ENCODE measurements around the gene TAF11. TPM values are rescaled to one million over a fixed set of nuclear protein-coding genes. Genes with fewer than 3 reads are reported as not detected.
"Not testable (repeated sequence)": the region's sequence is repeated elsewhere in the genome, so short reads cannot be mapped to it uniquely, and the experiment has no call there.

TAF11 gene
- total and polyA plus RNA-seq, 2 of the 8 experiments (the other 6 are each of a cell fraction or from before 2014, with no cell fraction given) = 38.2 to 48.6 TPM

- H2AFZ ChIP-seq (ENCODE audit: low read length); DNase-seq (ENCODE audit: low read depth in 1 of 2, low spot score in 2 of 2); H3K56ac ChIP-seq (replicated peaks; ENCODE audit: insufficient read length, low read depth, low read length); H3K18ac ChIP-seq (ENCODE audit: extremely low read depth, low read length); H3K14ac ChIP-seq (ENCODE audit: insufficient read length); H2BK15ac ChIP-seq (ENCODE audit: low read length); H3K79me2 ChIP-seq (ENCODE audit: control insufficient read depth in 1 of 2, insufficient read depth in 2 of 2, low read length in 2 of 2); H2BK12ac ChIP-seq (ENCODE audit: low read depth, low read length); H4K8ac ChIP-seq (ENCODE audit: extremely low read depth, insufficient read depth, low read length); H2BK120ac ChIP-seq (replicated peaks; ENCODE audit: low read depth, low read length); H3K23ac ChIP-seq (ENCODE audit: insufficient read length); H2BK20ac ChIP-seq (ENCODE audit: low read length); H4K20me1 ChIP-seq (replicated peaks in 1 of 2; ENCODE audit: control insufficient read depth in 1 of 2, insufficient read depth in 2 of 2, low read length in 2 of 2); FAIRE-seq; H3K4me3 ChIP-seq (ENCODE audit: extremely low read depth in 1 of 4, insufficient read depth in 2 of 4, low read depth in 3 of 4, low read length in 4 of 4); H3K36me3 ChIP-seq (ENCODE audit: control insufficient read depth in 2 of 4, insufficient read depth in 4 of 4, low read length in 3 of 4); H3K27ac ChIP-seq (ENCODE audit: low read depth, low read length); H3K23me2 ChIP-seq (ENCODE audit: low read depth, low read length); H3K79me1 ChIP-seq (ENCODE audit: low read depth, low read length); H3K4me1 ChIP-seq (replicated peaks in 1 of 4; ENCODE audit: control insufficient read depth in 3 of 4, insufficient read depth in 4 of 4, low read length in 3 of 4); H2BK5ac ChIP-seq (ENCODE audit: low read depth, low read length); CTCF ChIA-PET (ENCODE audit: partially characterized antibody); H4K91ac ChIP-seq (replicated peaks; ENCODE audit: insufficient read length, low read length); H3K4me2 ChIP-seq (ENCODE audit: insufficient read depth in 1 of 2, low read depth in 2 of 2, low read length in 2 of 2); H3K9ac ChIP-seq (replicated peaks in 1 of 4; ENCODE audit: extremely low read depth in 1 of 4, low read depth in 3 of 4, low read length in 3 of 4); H3K9me3 ChIP-seq (ENCODE audit: insufficient read depth in 2 of 2, low read depth in 1 of 2, low read length in 1 of 2); H3K27me3 ChIP-seq (replicated peaks in 1 of 4; ENCODE audit: control insufficient read depth in 3 of 4, extremely low read depth in 1 of 4, insufficient read depth in 3 of 4, low read length in 3 of 4); H4K5ac ChIP-seq (ENCODE audit: insufficient read length, low read depth, low read length); H3K4ac ChIP-seq (replicated peaks; ENCODE audit: insufficient read length, low read depth, low read length); H2AK5ac ChIP-seq (ENCODE audit: low read depth, low read length): not testable (repeated sequence)
- POLR2A ChIA-PET (ENCODE audit: partially characterized antibody) = interaction anchor here (0.6 to 1.4 kb wide), 2 partner anchors 40 to 53 kb away, joined by 3 to 4 read pairs; partner anchors contain the start of gene ANKS1A
- WGBS, 2 experiments (ENCODE audit: extremely low coverage in 1 of 2, insufficient coverage in 1 of 2, insufficient read length in 1 of 2, insufficient replicate concordance in 2 of 2, low coverage in 1 of 2, low lambda C conversion rate in 2 of 2, missing lambda C conversion rate in 1 of 2) = 89% methylated on average over 6 of the region's 6 CpGs; no CpG with 5 or more reads in 1 of the 2 experiments
Observed at GRCh38 chr6:34849066-34849465, 38.8 kb downstream of the TAF11 start.
